Testis (tissue), 3 donors: ENCODE data around the gene ALK. TPM values are rescaled to one million over a fixed set of nuclear protein-coding genes. Genes with fewer than 3 reads are reported as not detected.

Experiments used
- DNase-seq: peaks from one replicate; pipeline ENCODE4 v3.0.0-alpha.2; 2019
- H3K27ac ChIP-seq, 2 donors: fragments of 200-600 bp; sonication (generic); one replicate each; pipeline ENCODE4 v1.5.1; 2019
- H3K27me3 ChIP-seq: fragments of 200-600 bp; sonication (generic); one replicate; pipeline ENCODE4 v1.5.1; 2019
- H3K36me3 ChIP-seq: fragments of 200-600 bp; sonication (generic); one replicate; pipeline ENCODE4 v1.5.1; 2017; ENCODE audit warnings: low read depth; ENCODE audit errors: missing control alignments
- H3K4me1 ChIP-seq: fragments of 200-600 bp; sonication (generic); one replicate; pipeline ENCODE4 v1.5.1; 2019
- H3K4me3 ChIP-seq, 2 donors: fragments of 200-600 bp; sonication (generic); one replicate each; pipeline ENCODE4 v1.5.1; 2017 to 2019
- H3K9me3 ChIP-seq: fragments of 200-600 bp; sonication (generic); one replicate; pipeline ENCODE4 v1.5.1; 2017
- CTCF ChIP-seq, 3 experiments: fragments of 450-650 bp in 2 of 3; fragments of 200-600 bp in 1 of 3; sonication (generic) in 1 of 3; IDR thresholded peaks; one replicate each; pipeline ENCODE4 v1.5.1; 2016 to 2019; ENCODE audit warnings: antibody characterized with exemption in 3 of 3, mild to moderate bottlenecking in 2 of 3, moderate library complexity in 1 of 3
- POLR2A ChIP-seq: fragments of 450-650 bp; IDR thresholded peaks from one replicate; pipeline ENCODE4 v1.6.1; 2017; ENCODE audit warnings: antibody characterized with exemption, mild to moderate bottlenecking, moderate library complexity
- WGBS, 2 donors: methylation state at CpG; one replicate each; pipeline ENCODE4 v1.1.5; 2018; 5-methylcytosine and 5-hydroxymethylcytosine counted together
- intact Hi-C: fragments of 100-400 bp; cut with DNase I; formaldehyde crosslinking; loops from one replicate; pipeline ENCODE4 v1.15.1; 2023; ENCODE audit warnings: low total_unique reads
- polyA plus RNA-seq: library from polyadenylated mRNA; stranded (reverse); fragments of 350-450 nt; fragmentation: Illumina TruSeq; extraction: RNeasy Lipid Tissue Mini Kit (QIAGEN cat#74804); gene quantifications from one replicate; pipeline ENCODE4 v1.2.3, GENCODE V29; 2014; ENCODE audit warnings: low read depth, low replicate concordance; ENCODE audit not compliant: insufficient read depth
- total RNA-seq, 2 donors: library from RNA; depleted of rRNA; stranded (reverse); fragments of >200 nt; gene quantifications; one replicate each; pipeline ENCODE4 v1.2.3, GENCODE V29; 2016

Gene ALK
- total and polyA plus RNA-seq, 3 donors from 2014 or later, result 2.1 to 3.8 (median 3.8) TPM

GRCh38 chr2:29952973-29953372 lies 31.6 kb upstream of the ALK start:
- H3K27ac ChIP-seq, result no peak overlapping the region
- intact Hi-C loops, result no loop called here

GRCh38 chr2:29951576-29951975 lies 30.2 kb upstream of the ALK start:
- Histone ChIP-seq H3K9me3 (no peaks in the 10 kb centered on the region), H3K27me3 (no peaks in the 10 kb centered on the region), H3K4me1 (no peaks in the 10 kb centered on the region), H3K36me3 (no peaks in the 10 kb centered on the region), H3K4me3 (no peak overlapping the region), H3K27ac (no peak overlapping the region)
- no peak for DNase-seq
- WGBS, 2 donors, result 32 to 56% methylated on average over 1 of the region's 1 CpG
- intact Hi-C loops, result no loop called here
- no peak for TF ChIP-seq POLR2A
- no peak for TF ChIP-seq CTCF (IDR thresholded peaks at IDR 0.05)

More at GRCh38 chr2:29952973-29953372, 31.6 kb upstream of the ALK start:
- Histone ChIP-seq H3K9me3 (no peaks in the 10 kb centered on the region), H3K36me3 (no peaks in the 10 kb centered on the region), H3K27me3 (no peaks in the 10 kb centered on the region), H3K4me3 (no peak overlapping the region), H3K4me1 (no peaks in the 10 kb centered on the region)
- TF ChIP-seq CTCF (IDR thresholded peaks at IDR 0.05) (no peak), POLR2A (no peak)
- DNase-seq, result no peak

- DNase-seq, result no peak
- H3K9me3 ChIP-seq, result no peaks in the 10 kb centered on the region
- H3K4me1 ChIP-seq, result no peaks in the 10 kb centered on the region
- H3K27me3 ChIP-seq, result no peaks in the 10 kb centered on the region
- no peak overlapping the region for H3K4me3 ChIP-seq
- WGBS, 2 donors, result 91 to 93% methylated on average over 3 of the region's 3 CpGs
- intact Hi-C loops, result no loop called here
- H3K36me3 ChIP-seq, result no peaks in the 10 kb centered on the region
- no peak for TF ChIP-seq POLR2A
- TF ChIP-seq CTCF (IDR thresholded peaks at IDR 0.05), result no peak
- no peak overlapping the region for H3K27ac ChIP-seq
Measured at GRCh38 chr2:29950481-29950880, 29.1 kb upstream of the ALK start.

GRCh38 chr2:29949042-29949441 lies 27.7 kb upstream of the ALK start:
- intact Hi-C loops, result no loop called here
- TF ChIP-seq CTCF (IDR thresholded peaks at IDR 0.05) (no peak), POLR2A (no peak)
- H3K36me3 ChIP-seq, result no peaks in the 10 kb centered on the region
- 90 to 91% methylated on average over 3 of the region's 3 CpGs for WGBS, 2 donors
- no peak overlapping the region for H3K27ac ChIP-seq
- no peaks in the 10 kb centered on the region for H3K27me3 ChIP-seq
- no peak for DNase-seq
- no peaks in the 10 kb centered on the region for H3K9me3 ChIP-seq
- no peaks in the 10 kb centered on the region for H3K4me1 ChIP-seq
- no peak overlapping the region for H3K4me3 ChIP-seq

- no peaks in the 10 kb centered on the region for H3K9me3 ChIP-seq
- H3K27ac ChIP-seq, result no peak overlapping the region
- H3K36me3 ChIP-seq, result no peaks in the 10 kb centered on the region
- WGBS, 2 donors, result 74 to 84% methylated on average over 5 of the region's 5 CpGs
- H3K4me3 ChIP-seq, result no peak overlapping the region
- TF ChIP-seq POLR2A (no peak), CTCF (IDR thresholded peaks at IDR 0.05) (no peak)
- no peaks in the 10 kb centered on the region for H3K4me1 ChIP-seq
- intact Hi-C loops, result no loop called here
- DNase-seq, result no peak
- H3K27me3 ChIP-seq, result no peaks in the 10 kb centered on the region
Measured at GRCh38 chr2:29946505-29946904, 25.1 kb upstream of the ALK start.
